Myocyte (in vitro differentiated cells): ENCODE data around the gene ZDHHC5. TPM values are rescaled to one million over a fixed set of nuclear protein-coding genes. Genes with fewer than 3 reads are reported as not detected.
"Not testable (repeated sequence)": the region's sequence is repeated elsewhere in the genome, so short reads cannot be mapped to it uniquely, and the experiment has no call there.

Experiments
- DNase-seq: peaks from one replicate; pipeline ENCODE4 v3.0.0-alpha.2; 2012; ENCODE audit warnings: low read depth
- total RNA-seq: library from RNA; depleted of rRNA; stranded (reverse); fragments of >200 nt; gene quantifications from 2 replicates; pipeline ENCODE4 v1.2.3, GENCODE V29; 2014

The ZDHHC5 gene
- total RNA-seq, 1 donor from 2014 or later: 47.4 TPM

DNA sequence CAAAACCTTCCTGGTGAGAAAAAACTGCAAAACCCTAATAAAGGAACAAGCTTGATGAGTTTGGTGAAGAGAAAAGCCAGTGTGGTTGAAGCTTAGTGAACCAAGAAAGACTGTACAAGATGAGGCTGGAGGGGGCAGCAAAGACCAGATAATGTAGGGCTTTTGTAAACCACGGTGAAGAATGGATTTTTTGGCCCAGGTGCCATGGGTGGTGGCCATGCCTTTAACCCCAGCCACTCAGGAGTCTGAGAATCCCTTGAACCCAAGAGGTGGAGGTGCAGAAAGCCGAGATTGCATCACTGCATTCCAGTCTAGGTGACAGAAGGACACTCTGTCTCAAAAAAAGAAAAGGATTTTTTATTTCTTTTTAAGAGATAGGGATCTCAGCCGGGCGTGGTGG, 5.0 kb upstream of the ZDHHC5 start:
- no peak for DNase-seq

DNA sequence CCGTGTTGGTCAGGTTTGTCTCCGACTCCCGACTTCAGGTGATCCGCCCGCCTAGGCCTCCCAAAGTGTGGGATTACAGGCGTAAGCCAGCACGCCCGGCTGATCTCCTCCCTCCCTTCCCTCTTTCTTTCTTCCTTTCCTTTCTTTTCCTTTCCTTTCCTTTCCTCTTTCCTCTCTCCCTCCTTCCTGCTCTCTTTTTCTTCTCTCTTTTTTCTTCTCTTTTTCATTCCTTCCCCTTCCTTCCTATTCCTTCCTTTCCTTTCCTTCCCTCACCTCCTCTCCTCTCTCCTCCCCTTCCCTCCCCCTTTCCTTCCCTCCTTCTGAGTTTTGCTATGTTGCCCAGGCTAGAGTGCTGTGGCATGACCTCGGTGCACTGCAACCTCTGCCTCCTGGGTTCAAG, 3.9 kb upstream of the ZDHHC5 start:
- DNase-seq: no peak

DNA sequence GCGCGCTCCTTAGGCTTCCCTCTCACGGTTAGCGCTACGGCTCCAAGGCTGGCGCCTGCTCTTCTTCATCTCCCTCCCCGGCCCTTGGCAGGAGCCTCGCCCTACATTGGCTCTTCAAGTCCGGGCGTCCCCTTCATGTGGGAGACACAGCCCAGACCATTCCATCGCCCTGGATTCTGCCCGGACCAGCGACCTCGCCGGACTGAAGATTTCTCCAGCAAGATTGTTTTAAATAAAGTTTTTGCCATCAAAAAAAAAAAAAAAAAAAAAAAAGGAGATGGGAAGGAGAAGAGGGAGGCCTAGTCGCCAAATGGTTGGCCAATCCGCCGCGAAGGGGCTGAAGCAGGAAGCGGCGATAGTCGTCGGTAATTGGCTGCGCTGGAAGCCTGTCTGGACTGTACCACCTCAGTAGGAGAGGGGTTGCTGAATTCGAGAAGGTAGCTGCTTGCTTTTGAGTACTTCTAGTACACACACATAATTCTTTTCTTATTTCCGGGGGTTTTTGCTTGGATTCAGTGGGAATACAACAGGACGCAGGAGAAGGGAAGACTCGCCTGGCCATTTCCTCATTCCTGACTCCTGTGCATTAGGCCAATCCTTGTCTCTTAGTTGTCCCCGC, 688 bp upstream of the ZDHHC5 start:
- peak; percentile 99 for DNase-seq

- DNase-seq: no peak
Measured at GRCh38 chr11:57668434-57668782, 494 bp downstream of the ZDHHC5 start.

DNA sequence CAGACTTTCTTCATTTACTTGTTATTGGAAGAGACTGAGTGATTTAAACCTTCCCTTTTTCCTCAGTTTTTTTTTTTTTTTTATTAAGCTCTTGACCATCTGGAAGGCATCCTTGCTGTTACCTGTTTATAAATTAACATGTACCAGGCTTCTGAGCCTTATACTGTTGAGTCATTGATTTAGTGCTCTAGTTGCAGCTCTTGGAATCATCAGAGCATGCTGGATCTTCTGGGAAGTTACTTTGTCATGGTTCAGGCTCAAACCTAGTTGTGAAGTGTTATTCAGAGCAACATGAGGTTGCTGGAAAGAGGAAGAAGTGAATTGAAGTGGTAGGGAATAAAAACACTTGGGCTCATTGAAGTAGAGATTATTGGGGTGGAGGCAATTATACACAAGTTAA, 6.3 kb downstream of the ZDHHC5 start:
- DNase-seq: no peak

GRCh38 chr11:57675176-57675941, 7.4 kb downstream of the ZDHHC5 start:
- DNase-seq: no peak

- DNase-seq: no peak
Measured at GRCh38 chr11:57679396-57679795, 11.5 kb downstream of the ZDHHC5 start.

GRCh38 chr11:57680552-57680874, 12.6 kb downstream of the ZDHHC5 start:
- no peak for DNase-seq

- no peak for DNase-seq
Measured at GRCh38 chr11:57681168-57681567, 13.3 kb downstream of the ZDHHC5 start.

DNA sequence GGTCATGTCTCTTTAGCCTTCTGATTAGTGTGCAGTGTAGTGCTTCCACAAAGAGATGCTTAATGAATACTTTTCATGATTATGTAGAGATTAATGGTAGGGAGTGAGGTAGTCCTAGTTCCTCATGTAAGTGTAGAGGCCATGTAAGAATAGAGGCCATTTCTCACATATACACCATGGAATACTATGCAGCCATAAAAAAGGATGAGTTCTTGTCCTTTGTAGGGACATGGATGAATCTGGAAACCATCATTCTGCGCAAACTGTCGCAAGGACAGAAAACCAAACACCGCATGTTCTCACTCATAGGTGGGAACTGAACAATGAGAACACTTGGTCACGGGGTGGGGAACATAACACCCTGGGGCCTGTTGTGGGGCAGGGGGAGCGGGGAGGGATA, 22.6 kb downstream of the ZDHHC5 start:
- DNase-seq: not testable (repeated sequence)

DNA sequence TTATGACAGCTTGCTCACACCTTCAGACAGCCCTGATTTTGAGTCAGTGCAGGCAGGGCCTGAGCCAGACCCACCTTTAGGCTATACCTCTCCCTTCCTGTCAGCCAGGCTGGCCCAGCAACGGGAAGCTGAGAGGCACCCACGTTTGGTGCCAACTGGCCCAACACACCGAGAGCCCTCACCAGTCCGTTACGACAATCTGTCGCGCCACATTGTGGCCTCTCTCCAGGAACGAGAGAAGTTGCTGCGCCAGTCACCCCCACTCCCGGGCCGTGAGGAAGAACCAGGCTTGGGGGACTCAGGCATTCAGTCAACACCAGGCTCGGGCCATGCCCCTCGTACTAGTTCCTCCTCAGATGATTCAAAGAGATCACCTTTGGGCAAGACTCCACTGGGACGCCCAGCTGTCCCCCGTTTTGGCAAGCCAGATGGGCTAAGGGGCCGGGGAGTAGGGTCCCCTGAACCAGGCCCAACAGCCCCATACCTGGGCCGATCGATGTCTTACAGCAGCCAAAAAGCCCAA, 31.0 kb downstream of the ZDHHC5 start:
- DNase-seq: no peak

GRCh38 chr11:57699813-57700212, 31.9 kb downstream of the ZDHHC5 start:
- DNase-seq: no peak

GRCh38 chr11:57700425-57700824, 32.5 kb downstream of the ZDHHC5 start:
- no peak for DNase-seq

GRCh38 chr11:57703341-57703740, 35.4 kb downstream of the ZDHHC5 start:
- no peak for DNase-seq

GRCh38 chr11:57704932-57705331, 37.0 kb downstream of the ZDHHC5 start:
- no peak for DNase-seq

DNA sequence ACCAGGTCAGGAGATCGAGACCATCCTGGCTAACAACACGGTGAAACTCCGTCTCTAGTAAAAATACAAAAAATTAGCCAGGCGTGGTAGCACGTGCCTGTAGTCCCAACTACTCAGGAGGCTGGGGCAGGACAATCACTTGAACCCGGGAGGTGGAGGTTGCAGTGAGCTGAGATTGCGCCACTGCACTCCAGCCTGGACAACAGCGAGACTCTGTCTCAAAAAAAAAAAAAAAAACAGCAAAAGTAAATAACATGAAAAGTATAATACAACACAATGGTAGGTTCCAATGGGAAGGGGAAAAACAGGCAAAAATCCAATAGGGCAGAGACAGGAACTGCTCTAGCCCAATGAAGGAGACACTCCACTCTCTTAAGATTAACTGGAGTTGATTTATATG, 37.5 kb downstream of the ZDHHC5 start:
- DNase-seq: not testable (repeated sequence)

DNA sequence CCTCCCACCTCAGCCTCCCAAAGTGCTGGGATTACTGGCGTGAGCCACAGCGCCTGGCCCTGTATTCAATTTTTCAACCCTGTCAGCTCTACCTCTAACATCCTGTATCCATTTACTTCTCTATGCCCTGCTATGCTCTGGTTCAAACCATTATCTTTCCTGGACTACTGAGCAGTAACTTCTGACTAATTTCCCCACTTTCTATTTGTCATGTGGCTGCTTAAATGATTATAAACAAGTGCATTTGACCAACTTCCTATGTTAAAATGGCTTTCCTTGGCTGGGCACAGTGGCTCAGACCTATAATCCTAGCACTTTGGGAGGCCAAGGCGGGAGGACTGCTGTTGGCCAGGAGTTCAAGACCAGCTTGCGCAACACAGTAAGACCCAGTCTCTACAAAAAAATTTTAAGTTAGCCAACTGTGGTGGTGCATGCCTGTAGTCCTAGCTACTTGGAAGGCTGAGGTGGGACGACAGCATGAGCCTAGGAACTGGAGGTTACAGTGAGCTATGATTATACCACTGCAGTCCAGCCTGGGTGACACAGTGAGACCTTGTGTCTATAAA, 42.0 kb downstream of the ZDHHC5 start:
- DNase-seq: no peak

- DNase-seq: peak; percentile 56
Measured at GRCh38 chr11:57711414-57712255, 43.7 kb downstream of the ZDHHC5 start, which contains the start of gene MED19. TSS of gene MED19 (minus strand) at chr11:57712215. CDS start at chr11:57712179, 36 bp downstream.

DNA sequence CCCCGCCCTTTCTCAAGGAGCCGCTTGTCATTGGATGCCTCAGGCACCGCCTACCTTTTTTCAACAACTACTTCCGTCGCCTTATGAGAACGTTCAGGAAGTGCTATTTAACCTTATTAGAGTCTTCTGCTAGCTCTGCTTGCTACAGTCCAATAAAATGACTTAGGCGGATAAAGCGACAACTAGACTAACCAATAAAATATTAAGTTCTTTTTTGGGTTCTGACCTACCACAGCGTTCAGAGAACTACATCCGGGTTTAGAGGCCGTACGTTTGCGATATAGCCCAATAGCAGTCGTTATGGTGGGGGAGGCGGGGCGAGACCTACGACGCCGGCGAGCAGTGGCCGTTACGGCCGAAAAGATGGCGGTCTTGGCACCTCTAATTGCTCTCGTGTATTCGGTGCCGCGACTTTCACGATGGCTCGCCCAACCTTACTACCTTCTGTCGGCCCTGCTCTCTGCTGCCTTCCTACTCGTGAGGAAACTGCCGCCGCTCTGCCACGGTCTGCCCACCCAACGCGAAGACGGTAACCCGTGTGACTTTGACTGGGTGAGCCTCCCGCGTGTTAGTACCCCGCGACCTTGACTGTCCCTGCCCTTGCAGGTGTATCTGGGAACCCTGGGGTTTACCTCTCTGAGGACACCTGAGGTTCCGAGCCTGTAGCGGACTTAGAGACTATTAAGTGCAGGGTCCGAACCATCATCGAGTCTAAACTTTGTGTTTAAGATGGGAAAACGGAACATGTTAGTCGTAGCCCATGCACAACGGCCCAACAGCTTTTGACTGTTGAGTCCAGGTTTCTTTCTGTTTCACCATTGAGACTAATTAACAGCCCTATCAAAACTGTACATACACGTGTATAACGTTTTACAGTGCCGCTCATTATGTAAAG, 44.6 kb downstream of the ZDHHC5 start, which contains the start of gene TMX2:
TSS of gene TMX2 (plus strand) at position 338 of the 895 bp plus-strand sequence. CDS start at position 364, 26 bp downstream.
- DNase-seq: peak; percentile 99

- DNase-seq: no peak
Measured at GRCh38 chr11:57713835-57714234, 45.9 kb downstream of the ZDHHC5 start.
